GM19328 (cell line): ENCODE results near the gene TPCN2.

Experiments
- ATAC-seq: cut with Tn5 transposase; IDR thresholded peaks from one replicate; pipeline ENCODE4 v1.9.1; 2021; ENCODE audit warnings: mild to moderate bottlenecking, moderate library complexity; ENCODE audit not compliant: unreplicated experiment

TPCN2 gene

GRCh38 chr11:69010361-69010891 lies 38.3 kb upstream of the TPCN2 start:
- ATAC-seq = no peak

- no peak for ATAC-seq
Observed at GRCh38 chr11:69010964-69011623, 37.6 kb upstream of the TPCN2 start.

DNA sequence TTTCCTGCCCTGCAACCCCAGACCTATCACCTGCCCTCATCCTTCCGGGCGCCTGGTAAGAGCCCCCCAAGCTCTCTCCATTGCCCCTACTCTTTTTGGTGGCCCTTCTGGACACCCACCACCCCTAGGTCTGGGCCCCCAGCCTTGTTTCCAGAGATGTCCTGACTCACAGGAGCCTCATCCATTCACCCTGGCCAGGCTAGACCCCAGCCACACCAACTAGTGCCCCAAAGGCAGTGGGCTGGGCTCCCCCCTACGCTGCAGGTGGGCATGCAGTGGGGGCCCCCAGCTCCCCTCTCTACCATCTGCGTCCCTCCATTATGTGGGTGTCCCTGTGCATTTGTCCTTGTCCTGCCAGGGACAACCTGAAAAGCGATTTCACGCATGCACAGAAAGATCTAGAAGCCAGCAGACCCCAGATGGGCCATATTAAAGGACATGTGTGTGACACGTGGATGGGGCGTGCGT lies 37.1 kb upstream of the TPCN2 start:
- ATAC-seq = no peak

- ATAC-seq = no peak
Observed at GRCh38 chr11:69012092-69013008, 36.4 kb upstream of the TPCN2 start.

DNA sequence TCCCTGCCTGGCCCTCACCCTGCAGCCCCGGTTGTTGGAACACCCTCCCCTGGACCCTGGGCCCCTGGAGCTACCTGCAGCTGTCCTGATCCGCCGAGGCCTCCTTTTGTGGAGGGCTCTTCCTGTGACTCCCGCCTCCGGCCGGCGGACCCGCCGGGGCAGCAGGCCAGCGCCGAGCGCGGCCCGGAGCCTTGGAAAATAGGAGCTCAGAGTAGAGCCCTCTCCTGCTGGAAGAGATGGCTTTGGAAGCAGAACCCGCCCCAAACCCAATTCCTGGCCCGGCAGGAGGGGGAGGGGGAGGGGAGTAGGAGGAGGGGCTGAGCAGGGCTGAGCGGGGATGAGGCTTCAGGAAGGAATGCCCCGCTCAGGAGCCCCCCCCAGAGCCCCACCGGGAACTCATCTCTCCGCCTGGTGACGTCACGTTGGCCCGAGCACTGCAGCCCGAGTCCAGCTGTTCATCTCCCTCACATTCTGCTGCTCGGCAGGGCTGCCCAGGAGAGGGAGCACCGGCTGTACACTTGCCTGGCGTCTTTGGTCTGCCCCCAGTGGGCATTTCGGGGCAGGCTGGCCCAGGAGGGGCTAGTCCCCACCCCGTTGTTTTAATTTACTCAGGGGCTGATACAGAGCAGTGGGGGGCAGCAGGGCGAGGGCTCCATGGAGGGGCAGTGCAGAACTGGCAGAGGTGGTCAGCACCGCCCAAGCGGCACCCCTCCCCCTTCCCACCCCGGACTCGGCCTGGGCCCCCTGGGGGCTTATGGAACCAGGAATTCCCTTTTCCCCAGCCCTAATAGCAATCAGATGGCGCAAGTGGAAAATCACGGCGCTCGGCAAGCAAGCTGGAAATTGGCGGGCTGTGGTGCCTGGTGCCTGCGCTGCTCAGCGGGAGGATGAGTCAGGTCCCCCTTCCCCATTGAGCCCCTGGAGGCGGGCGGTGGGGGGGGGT lies 35.5 kb upstream of the TPCN2 start, which contains the start of gene MRGPRF:
MRGPRF (minus strand) TSS at position 238 of the 943 bp plus-strand sequence. CDS start 3,345 bp downstream, outside the sequence.
- ATAC-seq = no peak

DNA sequence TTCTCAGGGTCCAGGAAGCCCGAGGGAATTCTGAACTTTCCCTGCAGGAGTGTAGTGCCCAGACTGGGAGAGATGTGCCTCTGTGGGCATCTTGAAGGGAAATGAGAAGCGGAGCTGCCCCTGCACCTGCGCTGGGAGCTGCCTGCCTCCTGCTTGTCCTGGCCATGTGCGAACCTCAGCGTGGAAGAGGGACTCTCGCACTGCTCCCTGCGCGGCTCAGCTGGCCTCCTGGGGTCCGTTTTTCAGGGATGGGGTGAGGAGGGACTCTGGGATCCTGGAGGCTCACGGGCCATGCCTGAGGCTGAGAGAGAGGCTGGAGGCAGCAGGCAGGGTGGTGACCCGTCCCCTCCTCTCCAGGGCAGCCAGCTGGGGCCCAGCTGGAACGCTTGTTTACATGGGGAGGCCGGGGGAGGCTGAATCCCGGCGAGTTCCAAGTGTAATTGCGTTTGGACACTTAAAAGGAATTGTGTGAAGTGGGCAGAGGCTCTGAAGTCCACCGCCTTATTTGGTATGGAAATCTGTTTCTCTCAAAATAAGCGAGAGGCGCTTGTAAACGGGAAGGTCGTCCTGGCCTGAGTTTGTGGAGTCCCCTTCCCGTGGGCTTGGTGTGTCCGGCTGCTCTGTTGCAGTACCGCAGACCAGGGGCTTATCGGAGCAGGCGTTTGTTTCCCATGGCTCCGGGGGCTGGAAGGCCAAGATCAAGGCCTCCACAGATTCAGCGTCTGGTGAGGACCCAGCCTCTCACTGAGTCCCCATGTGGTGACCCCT lies 34.5 kb upstream of the TPCN2 start:
- ATAC-seq = no peak

DNA sequence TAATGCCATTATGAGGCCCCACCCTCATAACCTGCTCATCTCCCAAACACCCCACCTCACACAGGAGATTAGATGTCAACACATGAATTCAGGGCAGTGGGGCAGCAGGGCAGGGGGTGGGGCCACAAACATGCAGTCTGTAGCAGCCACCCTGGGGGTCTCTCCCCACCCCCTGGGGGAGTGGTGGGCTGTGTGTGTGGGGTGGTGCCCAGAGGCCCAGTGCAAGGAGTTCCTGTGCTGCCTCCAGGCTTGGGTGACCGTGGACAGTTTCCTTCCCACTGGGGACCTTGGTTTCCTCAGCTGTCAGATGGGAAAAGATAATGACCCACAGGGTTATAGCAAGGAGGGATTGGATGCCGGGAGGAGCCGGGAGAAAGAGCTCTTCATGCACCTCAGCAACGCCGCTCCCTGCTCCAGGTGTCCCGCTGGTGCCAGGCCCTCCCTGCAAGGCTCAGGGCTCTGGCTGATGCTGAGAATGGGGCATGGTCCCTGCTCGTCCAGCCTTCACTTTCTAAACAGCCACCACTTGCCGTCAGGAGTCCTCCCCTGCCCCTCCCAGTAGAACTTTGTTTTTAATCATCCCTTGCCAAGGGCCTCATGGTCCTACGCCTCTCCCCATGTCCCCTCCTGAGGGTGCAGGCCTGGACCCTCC lies 33.7 kb upstream of the TPCN2 start:
- no peak for ATAC-seq

- ATAC-seq = no peak
Observed at GRCh38 chr11:69017951-69018350, 30.8 kb upstream of the TPCN2 start.

DNA sequence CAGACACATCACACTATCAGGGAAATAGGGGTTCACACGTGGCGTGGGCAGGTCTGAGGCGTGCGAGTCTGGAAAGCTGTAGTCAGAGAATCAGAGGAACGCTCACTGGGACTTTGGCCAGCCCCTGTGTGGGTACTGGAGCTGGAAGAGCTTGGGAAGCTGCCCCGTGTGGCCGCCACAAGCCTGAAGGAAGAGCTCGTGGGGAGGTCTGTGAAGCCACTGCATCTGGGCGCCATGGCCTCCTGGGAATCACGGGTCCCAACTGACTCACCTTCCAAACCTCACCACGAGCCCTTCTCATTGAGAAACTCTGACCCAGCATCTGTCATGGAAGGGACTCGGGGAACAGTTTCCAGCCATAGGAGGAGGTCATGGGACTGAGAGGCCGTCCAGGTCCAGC lies 29.8 kb upstream of the TPCN2 start:
- no peak for ATAC-seq

- no peak for ATAC-seq
Observed at GRCh38 chr11:69022260-69022659, 26.5 kb upstream of the TPCN2 start.

DNA sequence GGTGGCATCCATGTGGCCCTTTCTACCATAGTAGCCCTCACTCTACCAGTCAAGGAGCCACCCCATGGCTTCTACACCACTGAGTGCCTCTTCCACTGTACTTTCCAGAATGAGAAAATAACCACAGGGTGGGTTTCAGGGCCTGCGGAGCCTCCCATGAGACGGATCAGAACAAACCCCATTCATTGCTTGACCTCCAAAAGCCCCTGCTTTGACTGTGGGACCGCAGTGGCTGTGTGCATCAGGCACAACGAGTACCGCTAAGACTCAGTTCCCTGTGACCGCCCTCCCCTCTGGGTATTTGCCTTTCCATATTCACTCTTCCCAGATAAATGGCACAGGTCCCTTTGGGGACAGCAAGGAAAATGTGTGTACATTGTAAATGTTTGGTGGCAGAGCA lies 24.2 kb upstream of the TPCN2 start:
- ATAC-seq = no peak

DNA sequence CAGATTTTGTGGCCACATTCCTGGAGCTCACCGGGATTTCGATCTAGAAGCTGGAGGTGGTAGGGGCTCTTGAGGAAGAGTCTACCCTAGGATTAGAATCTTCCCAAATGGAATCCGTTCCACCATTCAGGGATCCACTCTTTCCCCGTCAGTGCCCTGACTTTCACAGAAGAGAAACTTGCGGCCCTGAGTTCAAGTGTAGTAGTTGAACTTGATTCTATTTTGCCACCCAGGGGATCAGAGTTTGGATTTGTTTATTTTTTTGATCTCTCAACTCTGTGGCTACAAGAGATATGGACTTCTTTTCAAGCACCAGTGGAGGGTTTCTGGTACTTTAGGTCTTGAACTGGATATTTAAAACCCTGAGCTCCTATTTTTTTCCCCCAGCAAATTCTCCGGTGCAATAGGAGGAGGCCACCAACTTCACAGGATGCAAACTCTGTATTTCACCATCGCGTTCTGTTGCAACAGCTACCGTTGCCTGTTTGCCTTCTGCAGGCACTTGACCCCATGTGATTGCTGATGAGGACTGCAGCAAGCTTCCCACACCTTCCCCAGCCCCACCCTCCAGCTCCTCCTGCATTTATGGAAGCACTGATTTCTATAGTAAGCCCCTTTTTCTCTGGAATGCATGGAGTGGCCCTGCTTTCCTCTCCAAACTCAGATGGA lies 20.9 kb upstream of the TPCN2 start:
- ATAC-seq = no peak

GRCh38 chr11:69030301-69030700 lies 18.4 kb upstream of the TPCN2 start:
- ATAC-seq = no peak

DNA sequence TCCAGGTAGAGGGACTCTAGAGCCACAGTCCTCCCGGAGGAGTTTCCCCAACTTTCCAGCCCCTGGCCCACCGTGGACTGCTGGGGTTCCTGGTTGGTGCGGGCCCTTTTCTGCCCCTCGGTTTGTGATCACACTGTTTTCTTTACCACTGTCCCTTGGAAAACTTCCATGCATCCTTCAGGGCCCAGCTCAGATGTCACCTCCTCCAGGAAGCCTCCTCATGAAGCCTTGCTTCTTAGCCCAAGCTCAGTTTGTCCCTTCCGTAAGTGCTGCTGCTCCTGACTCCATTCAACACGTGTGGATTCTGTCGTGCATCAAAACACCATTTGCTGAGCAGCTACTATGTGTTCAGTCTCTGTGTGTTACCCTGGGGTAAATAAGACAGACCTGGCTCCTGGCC lies 15.9 kb upstream of the TPCN2 start:
- no peak for ATAC-seq

DNA sequence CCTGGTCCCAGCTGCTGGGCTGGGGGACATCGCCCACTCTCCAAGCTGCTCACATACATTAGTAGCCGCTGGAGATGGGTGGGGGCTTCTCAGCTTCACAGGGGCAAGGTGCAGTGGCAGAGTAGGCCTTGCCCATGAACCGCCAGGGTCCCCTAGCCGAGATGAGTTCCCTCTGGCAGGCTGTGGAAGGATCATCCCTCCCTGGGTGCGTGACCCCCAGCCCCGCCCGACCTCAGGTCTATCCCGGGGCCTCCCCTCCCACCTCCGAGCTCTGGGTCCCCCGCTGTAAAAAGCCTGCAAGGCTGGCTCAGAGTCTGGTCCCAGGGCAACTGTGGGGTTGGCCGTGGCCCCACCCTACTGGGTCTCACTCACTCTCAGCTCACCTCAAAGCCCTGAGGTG lies 15.3 kb upstream of the TPCN2 start:
- ATAC-seq = no peak

DNA sequence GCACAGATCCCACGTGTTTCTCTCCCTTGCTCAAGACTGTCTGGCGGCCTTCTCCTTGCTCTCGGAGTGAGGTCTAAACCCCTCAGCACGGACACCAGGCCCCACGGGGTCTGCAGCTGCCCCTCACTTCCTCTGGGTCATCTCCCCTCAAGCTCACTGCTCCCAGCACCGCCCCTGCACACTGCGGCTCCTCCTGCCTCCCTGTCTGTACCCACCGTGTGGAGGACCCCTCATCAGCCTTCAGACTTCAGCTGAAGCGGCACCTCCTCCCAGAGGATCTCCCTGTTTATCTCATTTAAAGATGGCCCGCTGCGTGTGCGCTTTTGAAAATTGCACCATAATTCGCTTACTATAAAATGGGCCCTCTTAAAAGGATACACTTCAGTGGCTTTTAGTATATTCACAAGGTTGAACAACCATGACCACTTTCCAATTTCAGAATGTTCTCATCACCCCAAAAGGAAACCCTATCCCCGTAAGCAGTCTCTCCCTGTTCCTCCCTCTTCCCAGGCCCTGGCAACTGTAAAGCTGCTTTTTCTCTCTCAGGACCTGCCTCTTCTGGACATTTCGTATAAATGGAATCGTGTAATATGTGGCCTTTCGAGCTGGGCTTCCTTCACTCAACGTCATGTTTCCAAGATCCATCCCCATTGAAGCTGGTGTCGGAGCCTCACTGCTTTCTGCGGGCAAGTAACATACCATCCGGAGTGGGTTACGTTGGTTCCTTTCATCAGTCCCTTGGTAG lies 14.4 kb upstream of the TPCN2 start:
- no peak for ATAC-seq

DNA sequence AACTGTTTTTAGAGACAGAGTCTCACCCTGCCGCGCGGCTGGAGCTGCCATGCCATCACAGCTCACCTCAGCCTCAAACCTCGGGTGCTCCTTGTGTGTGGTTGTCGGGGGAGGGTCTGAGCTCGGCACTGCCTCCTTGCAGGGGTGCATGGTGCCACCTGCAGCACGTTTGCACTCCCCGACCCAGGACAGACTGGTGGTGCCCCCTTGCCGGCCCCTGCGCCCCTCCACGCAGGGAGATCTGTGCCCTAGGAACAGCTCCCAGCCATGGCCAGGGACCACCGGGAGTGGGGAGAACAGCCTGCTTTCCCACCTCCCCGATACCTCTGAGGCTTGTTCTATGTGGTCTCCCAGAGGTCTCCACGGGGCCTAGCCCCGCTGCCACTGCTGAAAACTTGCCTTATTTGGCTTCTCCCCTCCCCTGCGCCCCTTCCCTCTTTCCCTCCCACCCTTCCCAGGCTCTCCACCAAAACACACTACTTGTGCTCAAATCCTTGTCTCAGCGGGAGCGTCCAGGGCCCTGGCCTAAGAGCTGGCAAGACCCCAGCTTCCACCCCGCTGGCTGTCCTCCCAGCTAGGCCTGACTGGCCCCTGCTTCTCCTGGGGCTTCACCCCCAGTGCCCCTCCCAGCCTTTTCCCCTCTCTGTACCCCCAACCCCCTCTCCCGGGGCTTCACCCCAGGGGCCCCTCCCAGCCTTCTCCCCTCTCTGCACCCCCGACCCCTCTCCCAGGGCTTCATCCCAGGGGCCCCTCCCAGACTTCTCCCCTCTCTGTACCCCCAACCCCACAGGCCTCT lies 13.4 kb upstream of the TPCN2 start:
- ATAC-seq = no peak
